Measurements from ENCODE around the gene ESRP2.

The ESRP2 gene

DNA sequence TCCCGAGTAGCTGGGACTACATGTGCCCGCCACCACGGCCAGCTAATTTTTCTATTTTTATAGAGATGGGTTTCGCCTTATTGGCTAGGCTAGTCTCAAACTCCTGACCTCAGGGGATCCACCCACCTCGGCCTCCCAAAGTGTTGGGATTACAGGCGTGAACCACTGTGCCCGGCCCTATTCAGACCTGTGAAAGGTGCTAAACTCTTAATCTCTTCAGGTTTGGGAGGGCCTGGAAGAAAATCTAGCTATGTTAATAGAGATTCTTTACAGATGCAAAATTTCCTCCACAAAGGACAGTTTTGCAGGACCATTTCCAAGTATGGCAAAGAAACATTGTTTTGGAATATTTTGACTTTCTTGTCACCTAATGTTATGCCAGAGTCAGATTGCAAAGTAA is 6.2 kb upstream of the ESRP2 start:
- DNase-seq (ENCODE audit: low read depth in 1 of 2, low spot score in 1 of 2), result no peak

- no peak for DNase-seq (ENCODE audit: low read depth in 1 of 2, low spot score in 1 of 2)
Observed at GRCh38 chr16:68238029-68238345, 2.1 kb upstream of the ESRP2 start.

DNA sequence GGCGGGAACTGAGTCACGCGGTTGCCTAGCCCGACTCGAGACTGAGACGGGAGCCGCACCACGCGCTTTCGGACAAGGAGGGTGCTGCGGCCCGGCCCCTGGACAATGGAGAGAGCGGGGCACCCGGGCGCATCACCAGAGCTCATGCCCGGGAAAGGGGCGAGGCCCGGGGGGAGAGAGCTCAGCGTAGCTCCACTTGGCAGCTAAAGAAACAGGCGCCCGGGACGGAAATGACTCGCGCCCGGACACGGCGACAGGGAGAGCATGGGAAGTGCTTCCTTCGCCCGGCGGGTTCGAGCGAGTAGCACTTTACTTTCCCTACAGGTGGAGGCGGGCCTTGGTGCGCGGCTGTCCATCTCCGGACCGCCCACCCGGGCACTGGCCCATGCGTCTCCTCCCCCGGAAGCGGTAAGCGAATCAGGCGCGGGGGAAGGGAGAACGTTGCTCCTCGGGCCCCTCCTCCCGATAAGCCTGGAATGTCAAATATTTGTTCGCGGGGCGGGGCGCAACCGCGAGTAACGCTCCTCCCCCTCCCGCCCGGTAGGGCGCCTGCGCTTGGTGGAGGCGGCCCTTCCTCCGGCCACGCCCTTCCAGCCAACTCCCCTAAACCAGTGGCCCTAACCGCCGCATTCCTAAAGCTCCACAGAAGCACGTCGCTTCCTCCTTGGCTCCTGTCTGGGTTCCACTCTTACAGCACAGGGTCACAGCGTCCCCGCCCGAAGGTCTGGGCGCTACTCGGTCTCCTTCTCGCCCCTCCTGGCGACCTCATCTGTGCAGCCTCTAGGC is 1.5 kb upstream of the ESRP2 start:
- peak; percentile 78 to 82 for DNase-seq (ENCODE audit: low read depth in 1 of 2, low spot score in 1 of 2)

GRCh38 chr16:68236826-68237242 is 907 bp upstream of the ESRP2 start:
- DNase-seq (ENCODE audit: low read depth in 1 of 2, low spot score in 1 of 2), result no peak

DNA sequence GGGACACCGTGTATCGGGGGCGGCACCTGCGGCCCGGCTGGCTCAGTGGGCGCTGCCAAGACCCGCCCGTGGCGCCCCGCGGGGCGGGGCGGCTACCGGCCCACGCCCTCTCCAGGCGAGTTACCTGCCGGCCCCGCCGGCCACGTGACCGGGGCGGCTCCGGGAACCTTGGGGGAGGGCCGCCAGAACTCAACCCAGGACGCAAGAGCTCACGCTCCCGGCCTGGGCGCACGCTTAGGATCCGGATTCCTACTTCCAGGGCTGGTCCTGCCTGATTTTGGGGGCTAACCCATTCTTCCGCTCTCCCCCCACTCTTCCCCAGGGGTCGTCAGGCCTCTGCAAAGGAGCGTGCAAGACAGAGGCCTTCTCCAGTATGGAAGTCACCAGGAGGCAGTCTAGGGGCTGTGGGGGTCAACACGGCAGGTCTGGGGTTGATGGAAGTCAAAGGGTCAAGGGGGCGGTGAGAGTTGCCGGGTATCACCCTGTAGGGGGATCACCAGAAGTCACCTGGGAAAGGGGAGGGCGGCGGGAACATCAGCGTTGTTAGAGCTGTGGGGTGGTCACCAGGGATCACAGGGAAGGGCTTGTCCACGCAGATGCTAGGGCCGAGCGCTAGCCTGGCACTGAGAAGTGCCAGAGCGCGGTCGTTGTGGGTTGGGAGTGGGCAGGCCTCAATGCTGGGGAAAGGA is 354 bp upstream of the ESRP2 start:
- DNase-seq (ENCODE audit: low read depth in 1 of 2, low spot score in 1 of 2), result peak in 1 of 2 donors; percentile 36

DNA sequence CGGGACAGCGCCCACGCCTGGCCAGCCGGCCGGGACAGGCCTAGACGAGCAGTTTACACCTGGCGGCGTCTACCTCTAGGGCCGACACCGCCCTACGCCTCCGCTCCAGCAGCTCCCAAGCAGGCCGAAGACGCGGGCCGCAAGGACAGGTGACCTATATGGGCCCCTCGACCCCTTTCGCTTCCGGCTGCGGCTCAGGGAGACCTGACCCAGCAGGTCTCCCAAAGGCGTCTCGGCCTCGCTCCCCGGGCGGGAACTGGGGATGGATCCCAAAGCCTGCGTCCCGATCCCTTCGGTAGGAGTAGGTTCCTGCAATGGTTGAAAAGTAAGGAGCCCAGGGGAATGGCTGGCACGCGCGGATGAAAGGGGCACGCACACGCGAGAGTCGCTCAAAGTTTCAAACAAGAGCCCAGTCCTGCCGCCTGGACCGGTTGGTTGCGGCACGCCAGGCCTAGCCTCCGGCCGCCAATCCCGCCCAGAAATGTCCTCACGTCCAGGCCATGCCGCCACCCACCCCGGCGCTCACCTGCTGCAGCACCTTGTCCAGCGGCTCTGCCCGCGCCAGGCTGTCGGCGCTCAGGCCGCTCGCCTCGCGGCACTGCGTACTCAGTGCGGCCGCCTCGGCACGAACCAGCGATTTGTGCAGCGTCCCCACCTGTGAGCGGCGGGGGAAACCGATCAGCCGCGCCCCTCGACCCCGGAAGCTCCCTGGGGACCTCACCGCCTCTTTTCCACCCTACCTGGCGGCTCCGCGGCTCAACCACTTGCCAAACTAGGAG is 630 bp downstream of the ESRP2 start:
- DNase-seq (ENCODE audit: low read depth in 1 of 2, low spot score in 1 of 2), result no peak

DNA sequence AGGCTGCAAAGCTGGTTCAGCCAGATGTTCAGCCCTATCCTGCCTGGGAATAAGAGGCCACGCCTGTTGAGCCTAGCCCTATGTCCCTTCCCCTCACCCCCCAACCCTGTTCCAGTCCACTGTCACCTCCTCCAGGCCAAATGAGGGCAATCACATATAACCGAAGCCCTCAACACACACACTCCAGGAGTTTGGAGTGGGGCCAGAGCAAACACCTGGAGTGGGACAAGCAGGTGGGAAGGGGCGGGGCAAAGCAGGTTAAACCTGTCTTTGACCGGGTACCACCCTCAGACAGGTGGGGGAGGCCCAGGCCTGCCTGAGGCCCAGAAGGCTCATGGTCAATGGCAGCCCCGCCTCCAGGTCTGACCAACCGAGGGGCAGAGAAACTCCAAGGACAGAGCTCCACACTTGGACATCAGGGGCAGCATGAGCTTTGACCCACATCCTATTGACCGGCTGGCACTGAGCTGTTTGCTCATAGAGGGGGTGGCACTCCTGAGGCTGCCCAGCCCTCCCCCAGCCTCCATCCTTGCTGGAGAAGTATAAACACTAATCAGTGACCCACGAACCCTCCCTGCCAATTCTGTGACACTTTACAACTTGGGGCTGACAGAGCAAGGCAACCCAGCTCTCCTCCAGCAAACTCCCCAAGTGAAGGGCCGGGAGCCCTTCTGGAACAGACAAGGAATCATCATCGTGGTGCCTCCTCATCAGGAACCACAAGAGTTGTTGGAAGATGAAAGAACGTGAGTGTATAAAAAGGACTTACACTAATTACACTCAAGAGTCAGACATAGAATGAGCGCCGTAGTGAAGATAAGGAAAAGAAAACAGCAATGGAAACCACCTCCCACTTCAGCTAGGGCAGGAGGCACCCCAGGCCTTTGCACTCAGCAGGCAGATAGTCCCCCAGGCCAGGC is 1.5 kb downstream of the ESRP2 start:
- DNase-seq (ENCODE audit: low read depth in 1 of 2, low spot score in 1 of 2), result no peak

- no peak for DNase-seq (ENCODE audit: low read depth in 1 of 2, low spot score in 1 of 2)
Observed at GRCh38 chr16:68233835-68234187, 2.1 kb downstream of the ESRP2 start.

DNA sequence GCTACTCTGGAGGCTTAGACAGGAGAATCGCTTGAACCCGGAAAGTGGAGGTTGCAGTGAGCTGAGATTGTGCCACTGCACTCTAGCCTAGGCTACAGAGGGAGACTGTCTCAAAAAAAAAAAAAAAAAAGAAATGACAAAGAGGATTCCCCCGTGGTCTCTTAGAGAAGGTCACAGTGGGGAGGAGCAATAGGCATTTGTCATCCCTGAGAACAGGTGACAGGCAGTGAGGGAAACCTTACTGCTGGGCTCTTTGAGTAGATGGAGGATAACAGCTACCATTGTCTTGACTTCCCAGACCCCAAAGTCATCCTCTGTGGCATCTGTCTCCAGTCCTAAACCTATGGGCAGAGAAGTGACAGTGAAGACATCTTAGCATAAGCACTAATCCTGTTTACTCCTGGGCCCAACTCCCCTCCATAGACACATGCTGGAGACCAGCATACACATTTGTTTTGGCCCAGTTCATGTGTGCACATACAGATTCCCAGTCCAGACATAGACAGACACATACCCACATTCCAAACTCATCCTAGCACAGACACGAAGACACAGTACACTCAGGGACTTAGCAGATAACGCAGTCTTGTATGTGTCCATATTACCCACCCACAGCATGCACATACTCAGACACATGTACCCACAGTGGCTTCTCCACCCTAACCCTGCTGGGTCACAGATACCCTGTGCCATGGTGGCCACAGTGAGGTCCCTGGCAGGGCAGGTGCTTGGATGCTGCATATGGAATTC is 2.7 kb downstream of the ESRP2 start:
- DNase-seq (ENCODE audit: low read depth in 1 of 2, low spot score in 1 of 2), result no peak

- DNase-seq (ENCODE audit: low read depth in 1 of 2, low spot score in 1 of 2), result no peak
Observed at GRCh38 chr16:68232335-68232734, 3.6 kb downstream of the ESRP2 start.

DNA sequence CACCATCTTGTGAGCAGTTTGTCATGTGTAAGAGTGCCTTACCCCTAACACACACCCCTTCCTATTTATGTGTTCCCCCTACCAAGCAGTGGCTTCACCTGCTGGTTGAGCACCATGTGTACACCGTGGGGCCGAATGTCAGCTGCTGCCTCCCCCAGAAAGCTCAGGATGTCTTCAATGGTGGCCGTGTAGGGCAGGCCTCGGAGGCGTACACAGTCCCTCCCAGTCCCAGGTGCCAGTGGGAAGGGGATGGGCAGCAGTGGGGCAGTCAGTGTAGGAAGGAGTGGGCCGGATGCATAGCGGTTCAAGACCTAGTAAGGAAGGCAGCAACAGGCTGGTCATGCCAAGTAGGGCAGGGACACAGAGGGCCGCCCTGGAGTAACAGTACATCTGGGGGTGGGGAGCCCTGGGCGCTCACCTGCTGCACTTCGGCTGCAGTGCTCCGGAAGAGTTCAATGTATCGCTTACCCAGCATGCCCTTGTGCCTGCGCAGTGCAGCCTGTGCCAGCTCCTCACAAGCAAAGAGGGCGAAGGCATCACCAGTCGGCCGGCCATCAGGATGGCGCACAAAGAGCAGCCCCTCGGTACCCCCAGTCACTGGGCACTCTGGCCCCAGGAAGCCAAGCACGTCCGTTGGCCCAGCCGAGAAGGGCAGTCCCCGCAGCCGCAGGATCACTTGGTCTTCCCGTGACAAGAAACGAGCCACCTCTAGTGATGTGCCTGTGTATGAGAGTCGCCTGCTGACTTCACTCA is 4.4 kb downstream of the ESRP2 start:
- no peak for DNase-seq (ENCODE audit: low read depth in 1 of 2, low spot score in 1 of 2)

DNA sequence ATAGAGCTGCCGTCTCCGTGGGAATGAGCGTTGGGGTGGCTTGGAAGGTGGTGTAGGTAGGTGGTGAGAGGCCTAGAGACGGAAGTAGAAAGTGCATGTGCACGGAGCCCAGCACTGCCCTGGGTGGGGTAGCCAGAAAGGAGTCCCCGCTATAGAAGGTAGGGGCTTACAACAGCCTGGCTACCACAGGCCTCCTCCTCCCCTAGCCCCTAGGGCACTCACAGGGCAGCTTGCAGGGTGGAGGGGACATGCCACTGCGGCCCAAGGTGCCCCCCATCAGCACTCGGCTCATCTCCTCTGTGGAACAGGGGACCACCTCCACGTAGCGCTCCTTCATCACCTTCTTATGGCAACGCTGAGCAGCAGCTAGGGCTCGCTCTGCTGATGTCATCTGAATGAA is 5.0 kb downstream of the ESRP2 start:
- no peak for DNase-seq (ENCODE audit: low read depth in 1 of 2, low spot score in 1 of 2)

DNA sequence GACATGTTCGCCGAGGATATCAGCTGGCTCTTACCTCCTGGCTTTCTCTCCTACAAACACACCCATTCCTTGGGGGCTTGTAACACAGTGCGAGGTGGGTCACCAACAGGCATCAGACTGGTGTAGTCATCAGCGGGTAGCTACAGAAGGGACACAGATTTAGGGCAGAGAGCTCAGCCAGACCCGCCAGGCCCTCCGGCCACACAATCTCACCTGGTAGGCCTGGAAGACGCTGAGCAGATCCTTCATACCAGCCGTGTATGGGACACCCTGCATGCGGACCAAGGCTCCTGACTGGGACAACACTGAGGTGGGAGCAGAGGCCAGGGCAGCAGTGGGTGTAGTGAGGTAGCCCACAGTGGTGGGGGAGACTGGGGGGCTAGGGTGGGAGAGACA is 5.8 kb downstream of the ESRP2 start:
- no peak for DNase-seq (ENCODE audit: low read depth in 1 of 2, low spot score in 1 of 2)

DNA sequence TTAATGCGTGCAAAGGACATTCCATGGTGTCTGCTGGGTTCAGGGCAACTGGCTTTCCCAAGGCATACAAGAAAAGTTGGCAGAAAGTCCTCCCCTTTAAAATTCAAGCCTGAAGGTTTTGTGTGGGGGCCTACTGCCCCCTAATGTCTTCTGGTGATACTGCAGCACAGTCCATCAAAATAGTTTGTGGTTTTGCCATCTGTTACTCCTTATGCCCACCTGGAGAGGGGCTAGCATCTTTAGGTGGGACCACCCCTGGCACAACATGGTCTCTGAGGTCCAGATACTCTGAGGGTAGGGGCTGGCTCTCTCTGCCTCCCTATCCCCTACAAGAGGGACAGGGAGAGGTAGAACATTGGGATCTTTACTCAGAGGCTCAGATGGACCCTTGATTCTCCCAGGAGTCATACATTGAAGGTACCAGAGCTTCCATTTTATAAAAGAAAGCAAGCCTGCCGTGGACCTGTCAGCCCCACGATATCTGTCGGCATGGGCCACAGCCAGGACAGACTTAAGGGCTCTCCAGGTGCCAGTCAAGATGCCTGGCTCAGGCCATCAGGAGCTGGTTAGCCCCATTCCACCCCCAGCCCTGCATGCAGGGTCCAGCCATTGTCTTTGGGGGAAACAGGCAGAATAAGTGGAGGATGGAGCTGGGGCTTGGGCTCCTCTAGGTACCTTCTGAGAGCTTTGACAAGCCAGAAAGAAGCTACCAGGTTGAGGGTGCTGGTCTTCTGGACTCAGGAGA is 6.3 kb downstream of the ESRP2 start:
- no peak for DNase-seq (ENCODE audit: low read depth in 1 of 2, low spot score in 1 of 2)

DNA sequence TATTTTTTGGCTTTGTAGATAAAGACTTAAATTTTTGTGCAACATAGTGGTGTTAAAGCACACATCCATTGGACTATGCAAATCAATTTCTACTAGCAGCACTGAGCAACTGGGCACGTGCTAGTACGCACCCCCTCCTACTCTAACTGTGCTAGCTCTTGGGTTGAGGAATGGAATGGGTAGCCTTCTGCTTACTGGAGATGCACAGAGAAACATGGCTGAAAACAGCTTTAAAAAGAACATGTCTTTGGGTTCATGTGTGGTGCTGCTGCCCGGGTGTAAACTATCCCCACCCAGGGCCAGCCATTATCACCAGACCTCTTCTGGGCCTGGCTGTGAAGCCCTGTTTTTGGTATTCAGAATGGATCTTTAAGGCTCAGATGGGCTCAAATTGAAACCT is 7.3 kb downstream of the ESRP2 start:
- no peak for DNase-seq (ENCODE audit: low read depth in 1 of 2, low spot score in 1 of 2)

GRCh38 chr16:68227850-68228553 is 7.9 kb downstream of the ESRP2 start:
- DNase-seq (ENCODE audit: low read depth in 1 of 2, low spot score in 1 of 2), result no peak

- DNase-seq (ENCODE audit: low read depth in 1 of 2, low spot score in 1 of 2), result no peak
Observed at GRCh38 chr16:68227183-68227793, 8.6 kb downstream of the ESRP2 start.

DNA sequence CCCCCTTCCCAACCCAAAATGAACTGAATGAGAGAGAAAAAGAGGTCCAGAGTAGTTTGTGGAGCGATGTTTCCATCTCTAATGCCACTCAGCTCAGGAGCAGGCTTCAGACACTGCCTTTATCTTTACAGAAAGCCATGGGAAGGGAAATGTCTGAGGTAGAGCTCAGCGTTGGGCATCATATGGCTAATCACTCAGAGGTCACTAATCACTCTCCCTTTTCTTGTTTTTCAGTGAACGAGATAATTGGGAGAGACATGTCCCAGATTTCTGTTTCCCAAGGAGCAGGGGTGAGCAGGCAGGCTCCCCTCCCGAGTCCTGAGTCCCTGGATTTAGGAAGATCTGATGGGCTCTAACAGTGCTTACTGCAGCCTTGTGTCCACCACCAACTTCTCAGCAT is 9.8 kb downstream of the ESRP2 start:
- no peak for DNase-seq (ENCODE audit: low read depth in 1 of 2, low spot score in 1 of 2)
